ENCODE results near the gene LMO7.
A peak's percentile ranks its signal among the peaks of the same experiment; 100 is the strongest.
"Not testable (repeated sequence)": the region's sequence is repeated elsewhere in the genome, so short reads cannot be mapped to it uniquely, and the experiment has no call there.

LMO7 gene

GRCh38 chr13:75648446-75648845 lies 12.3 kb downstream of the LMO7 start:
- no peak for FAIRE-seq

- FAIRE-seq, result no peak
These were observed 14.9 kb downstream of the LMO7 start for GRCh38 chr13:75651013-75651412.

- FAIRE-seq, result no peak
These were observed 16.6 kb downstream of the LMO7 start for GRCh38 chr13:75652726-75653125.

- no peak for FAIRE-seq
These were observed 20.4 kb downstream of the LMO7 start for GRCh38 chr13:75656425-75656989.

GRCh38 chr13:75657111-75657510 lies 21.0 kb downstream of the LMO7 start:
- FAIRE-seq, result no peak

GRCh38 chr13:75660694-75661093 lies 24.6 kb downstream of the LMO7 start:
- no peak for FAIRE-seq

GRCh38 chr13:75661443-75661842 lies 25.3 kb downstream of the LMO7 start:
- FAIRE-seq, result no peak

- no peak for FAIRE-seq
These were observed 30.7 kb downstream of the LMO7 start for GRCh38 chr13:75666646-75667351.

GRCh38 chr13:75669706-75670105 lies 33.6 kb downstream of the LMO7 start:
- FAIRE-seq, result no peak

GRCh38 chr13:75670496-75670895 lies 34.4 kb downstream of the LMO7 start:
- no peak for FAIRE-seq

- FAIRE-seq, result no peak
These were observed 39.3 kb downstream of the LMO7 start for GRCh38 chr13:75675421-75675820.

- no peak for FAIRE-seq
These were observed 43.3 kb downstream of the LMO7 start for GRCh38 chr13:75679459-75679858.

GRCh38 chr13:75680251-75680650 lies 44.1 kb downstream of the LMO7 start:
- not testable (repeated sequence) for FAIRE-seq

GRCh38 chr13:75682326-75682725 lies 46.2 kb downstream of the LMO7 start:
- FAIRE-seq, result no peak

- FAIRE-seq, result no peak
These were observed 49.1 kb downstream of the LMO7 start for GRCh38 chr13:75685239-75685697.

GRCh38 chr13:75687150-75687763 lies 51.1 kb downstream of the LMO7 start:
- peak; percentile 45 for FAIRE-seq

- no peak for FAIRE-seq
These were observed 53.6 kb downstream of the LMO7 start for GRCh38 chr13:75689686-75690085.

GRCh38 chr13:75690607-75691006 lies 54.5 kb downstream of the LMO7 start:
- FAIRE-seq, result no peak

- FAIRE-seq, result no peak
These were observed 55.1 kb downstream of the LMO7 start for GRCh38 chr13:75691183-75691582.

GRCh38 chr13:75693227-75693626 lies 57.1 kb downstream of the LMO7 start:
- FAIRE-seq, result no peak

- FAIRE-seq, result no peak
These were observed 58.6 kb downstream of the LMO7 start for GRCh38 chr13:75694722-75695121.

GRCh38 chr13:75695908-75696307 lies 59.8 kb downstream of the LMO7 start:
- peak; percentile 94 for FAIRE-seq

- no peak for FAIRE-seq
These were observed 62.9 kb downstream of the LMO7 start for GRCh38 chr13:75699062-75699461.

GRCh38 chr13:75699717-75700116 lies 63.6 kb downstream of the LMO7 start:
- FAIRE-seq, result not testable (repeated sequence)

Measured in islet of Langerhans (tissue), 1 donor.